Ammon's horn (tissue), 1 donor: Measurements from ENCODE around the gene PRR5.

Experiments
- DNase-seq: peaks from one replicate; pipeline ENCODE4 v3.0.0-alpha.2; 2016; ENCODE audit warnings: low spot score

PRR5 gene

DNA sequence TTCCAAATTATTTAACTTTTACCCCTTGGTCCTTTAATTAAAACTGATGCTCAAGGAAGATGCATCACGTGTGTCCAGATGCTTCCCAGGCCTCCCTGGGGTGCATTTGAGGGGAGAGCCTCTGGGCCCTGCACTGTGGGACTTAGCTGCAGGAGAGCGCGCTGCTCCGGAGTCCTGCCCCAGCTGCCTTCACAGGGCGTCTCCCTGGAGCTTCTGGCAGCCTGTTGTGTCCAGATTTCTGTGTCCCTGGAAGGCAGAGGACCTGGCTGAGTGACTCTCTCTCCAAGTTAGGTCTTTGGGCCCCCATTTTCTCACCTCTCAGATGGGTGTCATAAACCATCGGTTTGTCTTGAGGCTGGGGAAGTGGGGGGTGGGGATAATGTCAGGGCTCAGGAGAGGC, 53.4 kb downstream of the PRR5 start:
- DNase-seq, result no peak

DNA sequence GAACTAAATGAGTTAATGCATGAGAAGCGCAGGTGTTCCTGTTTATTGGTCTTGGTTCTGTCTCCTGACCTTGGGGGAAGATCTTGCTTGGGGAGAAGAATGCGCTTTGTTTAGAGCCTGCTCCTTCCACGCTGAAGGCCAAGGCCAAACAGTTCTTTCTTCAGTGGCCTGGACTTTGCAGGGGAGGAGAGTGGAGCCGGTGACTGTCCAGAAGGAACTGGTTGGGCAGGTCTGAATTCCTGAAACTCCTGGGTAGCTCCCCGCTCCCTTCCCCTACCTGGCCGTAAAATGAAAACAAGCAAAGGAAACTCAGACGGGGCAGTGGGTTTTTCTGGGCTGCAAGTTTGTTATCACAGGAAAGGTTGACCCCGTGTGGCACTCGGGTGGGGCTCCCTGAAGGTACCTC, 54.0 kb downstream of the PRR5 start:
- no peak for DNase-seq

GRCh38 chr22:44758344-44758973, 56.5 kb downstream of the PRR5 start:
- peak; percentile 49 for DNase-seq

GRCh38 chr22:44759001-44759400, 57.0 kb downstream of the PRR5 start:
- DNase-seq, result no peak

GRCh38 chr22:44759430-44760310, 57.7 kb downstream of the PRR5 start:
- DNase-seq, result no peak

GRCh38 chr22:44760476-44760875, 58.5 kb downstream of the PRR5 start:
- no peak for DNase-seq

DNA sequence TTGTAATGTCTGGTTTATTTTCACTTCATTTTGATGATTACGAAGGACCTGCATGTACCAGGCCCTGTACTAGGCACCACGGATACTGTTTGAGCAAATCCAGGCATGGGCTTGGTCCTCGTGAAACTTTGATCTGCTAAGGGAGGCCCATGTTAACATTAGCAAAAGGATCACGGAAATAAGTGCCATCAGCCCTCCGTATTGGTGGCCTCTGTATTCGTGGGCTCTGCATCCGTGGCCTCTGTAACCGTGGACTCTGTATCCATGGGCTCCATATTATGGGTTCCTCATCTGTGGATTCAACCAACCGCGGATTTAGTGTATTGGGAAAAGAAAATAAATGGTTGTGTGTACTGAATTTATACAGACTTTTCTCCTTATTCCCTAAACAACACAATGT, 59.0 kb downstream of the PRR5 start:
- no peak for DNase-seq

- DNase-seq, result no peak
These were observed 62.4 kb downstream of the PRR5 start for GRCh38 chr22:44764373-44764772.

- no peak for DNase-seq
These were observed 63.0 kb downstream of the PRR5 start for GRCh38 chr22:44764974-44765373.

DNA sequence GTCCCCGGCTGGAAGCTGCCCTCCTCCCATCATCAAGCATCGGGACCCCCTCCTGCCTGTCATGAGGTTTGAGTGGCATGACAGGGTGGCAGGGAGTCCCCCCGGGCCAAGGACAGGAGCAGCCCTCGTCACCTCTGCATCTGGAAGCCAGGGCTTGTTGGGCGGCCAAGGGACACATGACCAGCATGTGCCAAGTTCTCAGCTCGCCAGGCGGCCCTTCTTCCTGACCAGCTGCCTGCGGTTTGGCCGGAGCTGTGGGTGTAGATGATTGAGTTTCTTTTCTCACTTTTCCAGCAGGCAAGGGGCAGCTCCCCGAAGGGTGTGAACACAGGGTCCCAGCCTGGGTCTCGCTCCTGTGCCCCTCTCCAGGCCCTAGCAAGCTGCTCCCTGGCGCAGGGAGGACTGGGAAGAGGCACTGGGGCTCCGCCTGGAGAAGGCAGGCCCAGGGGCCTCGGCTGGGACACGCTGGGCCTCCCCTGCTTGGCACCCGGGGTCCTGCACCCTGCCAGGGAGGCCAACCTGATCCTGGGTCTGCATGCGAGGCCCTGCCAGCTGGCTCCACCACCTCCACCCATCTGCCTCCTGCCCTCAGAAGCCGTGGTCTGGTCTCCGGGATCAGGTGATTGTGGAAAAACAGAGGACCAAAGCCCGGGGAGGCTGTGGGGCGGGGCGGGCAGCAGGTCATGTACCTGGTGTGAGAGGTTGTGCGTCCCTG, 63.7 kb downstream of the PRR5 start:
- DNase-seq, result no peak

DNA sequence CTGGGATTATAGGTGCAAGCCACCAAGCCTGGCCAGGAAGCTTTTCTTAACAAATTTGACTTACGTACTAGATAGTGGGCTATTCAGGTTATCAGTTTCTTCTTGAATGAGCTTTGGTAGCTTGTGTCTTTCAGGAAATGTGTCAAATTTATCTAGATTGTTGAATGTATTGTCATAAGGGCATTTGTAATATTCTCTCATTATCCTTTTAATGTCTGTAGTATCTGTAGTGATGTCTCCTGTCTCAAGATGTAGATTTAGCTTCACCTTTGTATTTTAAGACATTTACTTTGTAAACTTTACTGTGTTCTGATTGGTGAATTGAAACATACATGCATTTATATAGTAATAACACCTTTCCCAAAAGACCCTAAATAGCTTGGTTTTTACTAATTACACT, 71.1 kb downstream of the PRR5 start:
- DNase-seq, result no peak

GRCh38 chr22:44775862-44776261, 73.9 kb downstream of the PRR5 start:
- no peak for DNase-seq

DNA sequence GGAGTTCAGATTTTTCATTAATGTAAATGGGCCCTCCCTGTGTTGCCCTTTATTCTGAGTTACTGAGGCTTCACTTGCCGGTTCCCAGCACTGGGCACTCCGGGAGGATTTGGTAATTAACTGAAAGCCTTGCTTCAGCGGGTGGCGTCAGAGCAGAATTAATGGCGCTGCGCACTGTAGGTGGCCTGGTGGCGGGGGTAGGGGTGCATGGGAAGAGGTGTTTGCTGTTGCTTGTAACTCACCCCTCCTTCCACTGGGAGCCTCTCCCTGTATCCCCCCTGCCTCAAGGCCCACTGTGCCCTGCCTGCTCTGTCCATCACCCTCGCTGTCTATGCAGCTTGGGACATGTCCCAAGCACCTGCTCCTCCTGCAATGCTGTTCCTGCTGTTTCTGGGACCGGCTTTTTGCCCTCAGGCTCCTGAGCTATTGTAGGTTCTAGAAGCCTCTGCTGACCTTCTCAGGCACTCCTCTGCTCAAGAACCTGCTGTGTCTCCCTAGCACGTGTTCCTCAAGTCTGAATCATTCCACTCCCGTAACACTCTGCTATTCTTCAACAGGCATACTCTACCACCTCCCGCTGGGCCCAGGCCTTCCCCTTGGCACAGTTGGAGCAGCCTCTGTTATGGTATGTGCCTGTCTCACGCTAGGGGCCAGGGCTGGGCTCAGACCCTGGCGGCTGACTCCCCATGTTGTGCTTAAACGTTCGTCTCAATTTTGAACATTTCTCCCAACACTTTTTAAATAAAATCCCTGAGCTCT, 74.8 kb downstream of the PRR5 start:
- DNase-seq, result no peak

DNA sequence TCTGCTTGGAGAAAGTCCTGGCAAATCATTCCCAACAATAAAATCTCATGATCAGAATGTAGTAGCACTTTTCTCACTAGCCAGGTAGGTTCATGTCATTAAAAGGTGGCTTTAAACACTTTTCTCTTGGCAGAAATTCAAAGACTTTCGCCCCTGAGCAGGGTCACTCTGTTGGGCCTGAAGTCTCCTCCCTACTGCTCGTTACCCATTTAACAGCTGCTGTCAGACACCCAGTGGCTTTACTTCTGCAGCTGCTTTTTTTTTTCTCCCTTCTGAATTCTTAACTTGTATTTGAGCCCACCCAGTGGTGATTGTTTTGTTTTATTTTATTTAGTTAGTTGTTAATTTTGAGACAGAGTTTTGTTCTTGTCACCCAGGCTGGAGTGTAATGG, 75.4 kb downstream of the PRR5 start:
- DNase-seq, result no peak

GRCh38 chr22:44780876-44781449, 79.0 kb downstream of the PRR5 start:
- no peak for DNase-seq

GRCh38 chr22:44782363-44782963, 80.5 kb downstream of the PRR5 start:
- DNase-seq, result no peak

DNA sequence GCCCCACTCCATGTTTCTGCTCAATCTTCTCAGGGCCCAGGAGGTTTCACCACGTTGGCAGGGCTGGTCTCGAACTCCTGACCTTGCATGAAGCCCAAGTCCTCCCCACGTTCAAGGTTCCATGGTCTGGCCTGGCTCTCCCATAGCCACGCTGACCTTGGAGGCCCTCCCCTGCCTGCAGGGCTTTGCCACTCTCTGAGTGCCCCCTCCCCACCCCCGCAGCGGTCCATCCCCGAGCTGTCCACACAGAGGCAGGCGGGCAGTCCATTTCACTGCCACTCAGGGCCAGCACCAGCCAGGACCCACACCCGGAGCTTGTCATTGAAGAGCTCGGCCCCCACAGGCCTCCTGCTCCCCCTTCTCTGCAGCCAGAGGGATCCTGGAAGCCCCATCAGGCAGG, 81.1 kb downstream of the PRR5 start:
- no peak for DNase-seq

DNA sequence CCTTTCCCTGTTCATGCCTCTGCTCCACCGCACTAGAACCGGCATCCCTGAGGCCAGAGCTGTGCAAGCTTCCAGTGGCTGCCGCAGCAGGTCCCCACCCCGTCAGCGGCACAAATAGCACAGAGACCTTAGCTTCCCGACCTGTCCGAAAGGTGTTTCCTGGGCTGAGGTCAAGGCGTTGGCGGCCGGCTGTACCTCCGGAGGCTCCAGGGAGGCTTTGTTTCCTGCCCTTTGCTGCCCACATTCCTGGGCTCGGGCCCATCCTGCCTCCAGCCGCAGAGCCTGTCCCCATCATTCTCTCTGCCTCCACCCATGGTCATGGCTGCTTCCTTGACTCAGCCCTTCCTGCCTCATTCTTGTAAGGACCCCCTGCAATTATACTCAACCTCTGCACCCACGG, 81.6 kb downstream of the PRR5 start:
- no peak for DNase-seq

DNA sequence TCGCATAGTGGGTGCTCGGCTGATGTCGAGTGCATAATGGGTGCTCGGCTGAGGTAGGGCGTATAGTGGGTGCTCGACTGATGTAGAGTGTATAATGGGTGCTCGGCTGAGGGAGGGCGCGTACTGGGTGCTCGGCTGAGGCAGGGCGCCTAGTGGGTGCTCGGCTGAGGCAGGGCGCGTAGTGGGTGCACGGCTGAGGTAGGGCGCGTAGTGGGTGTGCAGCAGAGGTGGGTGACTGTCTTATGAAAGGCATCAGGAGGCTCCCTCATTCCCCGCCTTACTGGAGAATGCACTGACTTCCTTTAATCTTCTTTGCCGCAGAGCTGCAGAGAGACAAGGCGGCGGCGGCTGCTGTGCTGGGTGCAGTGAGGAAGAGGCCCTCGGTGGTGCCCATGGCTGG, 84.1 kb downstream of the PRR5 start:
- no peak for DNase-seq

DNA sequence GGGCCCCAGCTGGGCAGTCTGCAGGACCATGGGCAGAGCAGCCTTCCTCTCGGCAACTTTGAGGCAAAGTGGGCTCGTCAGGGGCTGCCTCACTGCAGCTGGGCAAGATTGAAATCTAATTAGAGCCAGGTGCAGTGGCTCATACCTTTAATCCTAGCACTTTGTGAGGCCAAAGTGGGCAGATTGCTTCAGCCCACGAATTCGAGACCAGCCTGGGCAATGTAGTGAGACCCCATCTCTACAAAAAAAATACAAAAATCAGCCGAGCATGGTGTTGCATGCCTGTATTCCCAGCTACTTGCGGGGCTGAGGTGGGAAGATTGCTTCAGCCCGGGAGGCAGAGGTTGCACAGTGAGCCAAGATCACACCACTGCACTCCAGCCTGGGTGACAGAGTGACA, 84.6 kb downstream of the PRR5 start:
- no peak for DNase-seq
